Measurements from ENCODE around the gene APBA2.

Gene APBA2

GRCh38 chr15:28944696-28945300, 59.0 kb downstream of the APBA2 start:
- no peak for DNase-seq (ENCODE audit: insufficient read length, low spot score)
- FAIRE-seq, result no peak
- TF ChIP-seq, protein P1, sequence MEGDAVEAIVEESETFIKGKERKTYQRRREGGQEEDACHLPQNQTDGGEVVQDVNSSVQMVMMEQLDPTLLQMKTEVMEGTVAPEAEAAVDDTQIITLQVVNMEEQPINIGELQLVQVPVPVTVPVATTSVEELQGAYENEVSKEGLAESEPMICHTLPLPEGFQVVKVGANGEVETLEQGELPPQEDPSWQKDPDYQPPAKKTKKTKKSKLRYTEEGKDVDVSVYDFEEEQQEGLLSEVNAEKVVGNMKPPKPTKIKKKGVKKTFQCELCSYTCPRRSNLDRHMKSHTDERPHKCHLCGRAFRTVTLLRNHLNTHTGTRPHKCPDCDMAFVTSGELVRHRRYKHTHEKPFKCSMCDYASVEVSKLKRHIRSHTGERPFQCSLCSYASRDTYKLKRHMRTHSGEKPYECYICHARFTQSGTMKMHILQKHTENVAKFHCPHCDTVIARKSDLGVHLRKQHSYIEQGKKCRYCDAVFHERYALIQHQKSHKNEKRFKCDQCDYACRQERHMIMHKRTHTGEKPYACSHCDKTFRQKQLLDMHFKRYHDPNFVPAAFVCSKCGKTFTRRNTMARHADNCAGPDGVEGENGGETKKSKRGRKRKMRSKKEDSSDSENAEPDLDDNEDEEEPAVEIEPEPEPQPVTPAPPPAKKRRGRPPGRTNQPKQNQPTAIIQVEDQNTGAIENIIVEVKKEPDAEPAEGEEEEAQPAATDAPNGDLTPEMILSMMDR (IDR thresholded peaks at IDR 0.05; ENCODE audit: insufficient read depth, missing control alignments), result no peak

GRCh38 chr15:28945626-28946230, 60.0 kb downstream of the APBA2 start:
- TF ChIP-seq, protein P1 (IDR thresholded peaks at IDR 0.05; ENCODE audit: insufficient read depth, missing control alignments), result no peak
- DNase-seq (ENCODE audit: insufficient read length, low spot score), result no peak
- no peak for FAIRE-seq

GRCh38 chr15:28946803-28947202, 61.0 kb downstream of the APBA2 start:
- TF ChIP-seq, protein P1 (IDR thresholded peaks at IDR 0.05; ENCODE audit: insufficient read depth, missing control alignments), result no peak
- no peak for FAIRE-seq
- DNase-seq (ENCODE audit: insufficient read length, low spot score), result no peak

GRCh38 chr15:28947221-28947674, 61.5 kb downstream of the APBA2 start:
- TF ChIP-seq, protein P1 (IDR thresholded peaks at IDR 0.05; ENCODE audit: insufficient read depth, missing control alignments), result no peak
- DNase-seq (ENCODE audit: insufficient read length, low spot score) (no peak), FAIRE-seq (no peak)

- TF ChIP-seq, protein P1 (IDR thresholded peaks at IDR 0.05; ENCODE audit: insufficient read depth, missing control alignments), result no peak
- FAIRE-seq (no peak), DNase-seq (ENCODE audit: insufficient read length, low spot score) (no peak)
These were observed 62.3 kb downstream of the APBA2 start for GRCh38 chr15:28948036-28948435.

- FAIRE-seq (no peak), DNase-seq (ENCODE audit: insufficient read length, low spot score) (no peak)
- TF ChIP-seq, protein P1 (IDR thresholded peaks at IDR 0.05; ENCODE audit: insufficient read depth, missing control alignments), result no peak
These were observed 65.1 kb downstream of the APBA2 start for GRCh38 chr15:28950916-28951315.
